HG02759 (cell line): ENCODE measurements around the gene INF2.
"Not testable (repeated sequence)": the region's sequence is repeated elsewhere in the genome, so short reads cannot be mapped to it uniquely, and the experiment has no call there.

ENCODE experiments used
- ATAC-seq: cut with Tn5 transposase; IDR thresholded peaks from one replicate; pipeline ENCODE4 v1.9.1; 2021; ENCODE audit warnings: mild to moderate bottlenecking, moderate library complexity; ENCODE audit not compliant: unreplicated experiment

The INF2 gene

DNA sequence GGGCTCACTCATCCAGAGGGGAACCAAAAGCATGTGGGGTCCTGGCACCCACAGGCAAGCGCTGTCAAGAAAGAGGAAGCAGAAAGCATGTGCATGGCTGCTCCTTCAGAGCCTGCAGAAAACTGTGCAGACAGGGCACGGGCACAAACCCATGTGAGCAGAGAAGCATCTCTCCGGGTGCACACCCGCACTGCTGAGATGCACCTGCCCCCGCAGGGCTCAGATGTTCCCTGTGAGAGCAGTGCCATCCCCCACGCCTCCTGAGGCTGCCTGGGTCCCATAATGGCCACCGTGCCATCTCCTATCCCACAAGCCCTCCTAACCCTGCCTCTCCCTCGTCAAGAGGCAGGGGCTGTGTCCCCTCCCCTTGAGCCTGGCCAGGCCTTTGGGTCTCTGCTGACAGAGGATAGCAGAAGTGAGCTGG is 32.3 kb upstream of the INF2 start:
- peak; percentile 41 for ATAC-seq

DNA sequence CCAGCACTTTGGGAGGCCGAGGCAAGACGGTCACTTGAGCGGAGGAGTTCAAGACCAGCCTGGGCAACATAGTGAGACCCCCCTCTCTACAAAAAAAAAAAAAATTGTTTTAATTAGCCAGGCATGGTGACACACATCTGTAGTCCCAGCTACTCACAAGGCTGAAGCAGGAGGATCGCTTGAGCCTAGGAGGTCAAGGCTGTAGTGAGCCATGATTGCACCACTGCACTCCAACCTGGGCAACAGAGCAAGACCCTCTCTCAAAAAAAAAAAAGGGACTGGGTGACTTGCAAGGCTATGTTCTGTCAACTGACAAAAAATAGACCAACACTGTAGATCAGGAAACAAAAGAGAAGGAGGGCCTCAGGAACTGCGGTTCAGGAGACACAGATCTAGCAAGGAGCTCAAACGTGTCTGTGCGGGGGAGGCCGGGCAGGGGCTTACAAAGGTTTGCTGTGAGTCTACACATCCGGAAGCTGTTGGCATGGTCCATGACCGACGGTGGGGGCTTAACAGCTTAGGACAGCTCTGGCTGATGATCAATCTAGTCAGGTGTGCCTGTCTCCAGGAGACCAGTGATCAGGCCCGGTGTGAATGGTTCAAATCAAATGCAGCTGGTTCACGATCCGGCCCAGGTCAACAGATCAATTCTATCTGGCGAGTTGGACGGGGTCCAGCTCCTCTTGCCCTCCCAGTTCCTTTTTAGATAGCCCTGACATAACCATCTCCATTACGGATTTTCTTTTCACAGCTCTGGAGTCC is 31.7 kb upstream of the INF2 start:
- ATAC-seq: peak; percentile 48

DNA sequence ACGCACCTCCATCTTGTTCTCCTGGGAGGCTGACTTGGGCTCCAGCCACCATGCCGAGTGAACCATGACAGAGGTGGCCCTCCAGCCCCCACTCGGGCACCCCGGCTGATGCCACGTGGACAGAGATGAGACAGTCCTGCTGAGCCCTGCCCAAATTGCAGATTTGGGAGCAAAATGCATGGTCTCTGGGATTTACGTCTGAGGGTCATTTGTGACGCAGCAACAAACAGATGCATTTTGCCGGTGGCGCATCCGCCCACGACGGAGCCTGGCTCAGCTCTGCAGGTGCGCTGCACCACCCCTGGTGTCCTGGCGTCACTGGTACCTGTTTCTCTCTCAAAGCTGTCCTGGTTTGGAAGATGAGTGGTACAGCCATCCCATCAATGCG is 31.1 kb upstream of the INF2 start:
- ATAC-seq: no peak

DNA sequence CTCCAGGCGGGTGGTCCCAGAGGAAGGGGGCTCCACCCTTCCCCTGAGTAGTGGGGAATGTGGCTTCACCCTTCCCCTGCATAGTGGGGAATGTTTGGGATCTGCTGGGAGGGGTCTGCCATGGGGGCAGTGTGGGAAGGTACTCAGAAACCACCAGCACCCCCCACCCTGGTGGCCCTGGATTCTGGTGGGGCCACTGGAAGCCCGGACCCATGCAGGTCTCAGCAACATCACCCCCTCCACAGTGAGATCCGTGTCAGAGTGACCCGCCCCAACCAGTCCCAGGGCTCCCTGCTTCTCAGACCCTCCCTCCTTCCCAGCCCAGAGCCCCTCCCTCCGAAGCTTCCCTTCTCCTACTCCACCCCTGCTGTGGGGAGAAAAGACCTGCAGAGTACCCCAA is 30.3 kb upstream of the INF2 start:
- no peak for ATAC-seq

DNA sequence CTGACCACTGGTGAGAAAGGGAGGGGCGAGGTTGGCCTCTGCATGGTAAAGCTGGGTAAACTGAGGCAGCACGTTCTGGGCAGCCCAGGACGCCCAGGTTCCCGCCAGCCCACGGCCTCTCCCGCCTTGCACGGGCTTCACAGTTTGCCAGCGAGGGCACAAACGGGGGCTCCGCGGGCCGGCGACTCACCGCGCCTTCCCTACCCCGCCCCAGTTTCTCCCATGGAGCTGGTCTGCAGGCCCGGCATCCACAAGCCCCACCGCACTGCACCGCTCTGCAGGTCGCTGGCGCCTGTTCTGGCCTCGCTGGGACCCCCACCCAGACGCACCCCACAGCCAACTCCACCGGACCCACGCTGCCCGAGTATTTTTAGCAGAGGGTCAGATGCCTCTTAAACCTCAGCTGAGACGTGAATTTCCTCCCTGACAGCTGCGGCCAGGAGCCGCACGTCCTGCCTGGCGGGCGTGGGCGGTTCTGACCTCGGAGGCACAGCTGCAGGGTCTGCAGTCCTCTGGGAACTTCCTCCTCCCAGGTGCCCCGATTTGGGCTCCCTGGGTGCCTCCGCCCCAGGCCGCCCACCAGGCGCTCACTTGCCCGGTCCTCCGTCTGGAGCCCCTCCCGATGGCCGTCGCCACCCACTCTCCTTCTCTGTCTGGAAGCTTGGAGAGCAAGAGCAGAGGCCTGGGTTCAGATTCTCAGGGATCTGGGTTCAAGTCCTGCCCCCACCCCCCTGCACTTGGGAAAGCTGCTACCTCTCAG is 29.5 kb upstream of the INF2 start:
- no peak for ATAC-seq

DNA sequence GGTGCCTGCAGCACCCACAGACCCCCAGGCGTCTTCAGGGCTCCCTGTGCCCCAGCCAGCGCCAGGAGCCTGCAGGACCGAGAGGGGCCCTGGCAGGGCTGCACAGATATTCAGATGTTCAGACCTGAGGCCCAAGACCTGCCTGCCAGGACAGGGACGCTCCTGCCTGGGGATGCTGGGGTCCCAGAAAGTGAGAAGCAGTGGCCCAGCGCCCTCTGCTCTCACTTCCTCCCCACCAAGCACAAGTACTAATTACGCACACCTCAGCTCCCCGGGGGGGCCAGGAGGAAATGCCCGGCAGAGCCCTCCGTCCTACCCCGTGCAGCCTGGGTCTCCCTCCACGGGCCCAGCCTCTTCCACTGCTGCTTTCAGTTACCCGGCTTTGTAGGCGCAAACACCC is 28.8 kb upstream of the INF2 start:
- no peak for ATAC-seq

DNA sequence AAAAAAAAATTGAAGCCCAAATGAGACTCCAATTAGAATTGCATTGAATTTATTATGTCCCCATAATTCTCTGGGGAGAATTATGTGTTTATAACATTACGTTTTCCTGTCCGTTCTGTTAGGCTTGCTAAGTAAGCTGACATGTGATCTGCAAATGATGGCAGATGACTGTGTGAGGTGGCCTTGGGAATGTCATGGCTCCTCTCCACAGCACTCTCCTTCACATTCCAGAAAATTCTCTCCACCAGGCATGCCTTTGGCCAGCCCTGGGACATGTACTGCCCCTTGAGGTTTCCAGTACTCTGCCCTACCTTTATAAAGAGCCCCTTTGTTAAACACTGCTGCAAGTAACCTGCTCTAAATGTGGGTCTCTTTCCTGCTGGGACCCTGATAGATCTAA is 28.3 kb upstream of the INF2 start:
- ATAC-seq: no peak

DNA sequence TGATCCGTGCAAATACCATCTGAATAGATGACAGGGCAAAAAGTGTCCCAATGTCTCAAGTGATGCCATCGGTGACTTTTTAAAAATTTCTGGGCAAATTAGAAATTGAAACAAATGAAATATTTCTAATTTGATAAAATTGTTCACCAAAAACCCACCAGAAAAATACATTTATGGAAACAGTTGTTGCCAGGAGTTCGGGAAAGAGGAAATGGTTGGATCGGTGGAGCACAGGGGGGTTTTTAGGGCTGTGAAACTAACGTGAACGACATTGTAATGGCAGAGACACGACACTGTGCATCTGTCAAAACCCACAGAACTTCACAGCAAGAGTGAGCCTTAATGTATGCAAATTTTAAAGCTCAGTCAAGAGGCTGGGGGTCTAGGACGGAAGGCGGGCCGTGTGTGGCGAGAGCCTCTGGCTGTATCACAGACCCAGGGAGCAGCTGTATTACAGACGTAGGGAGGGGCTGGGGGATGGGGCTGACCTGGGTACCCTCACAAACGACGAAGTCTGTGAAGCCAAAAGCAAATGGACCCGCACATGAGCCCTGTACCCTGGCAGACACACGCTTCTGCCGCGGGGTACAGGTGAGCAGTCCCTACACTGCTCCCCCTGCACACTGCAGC is 27.8 kb upstream of the INF2 start:
- not testable (repeated sequence) for ATAC-seq

DNA sequence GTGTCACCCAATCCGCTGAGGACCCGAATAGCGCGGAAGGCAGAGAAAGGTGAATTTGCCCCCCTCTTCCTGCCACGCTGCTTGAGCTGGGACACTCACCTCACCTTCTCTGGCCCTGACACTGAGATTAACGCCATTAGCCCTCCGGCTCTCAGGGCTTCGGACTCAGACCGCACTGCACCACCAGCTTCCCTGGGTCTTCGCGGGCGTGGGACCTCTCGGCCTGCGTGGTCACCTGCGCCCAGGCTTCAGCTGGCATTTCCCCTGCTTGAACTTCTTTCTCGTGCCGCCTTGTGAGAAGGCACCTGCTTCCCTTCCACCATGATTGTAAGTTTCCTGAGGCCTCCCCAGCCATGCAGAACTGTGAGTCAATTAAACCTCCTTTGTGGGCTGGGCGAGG is 26.9 kb upstream of the INF2 start:
- not testable (repeated sequence) for ATAC-seq

DNA sequence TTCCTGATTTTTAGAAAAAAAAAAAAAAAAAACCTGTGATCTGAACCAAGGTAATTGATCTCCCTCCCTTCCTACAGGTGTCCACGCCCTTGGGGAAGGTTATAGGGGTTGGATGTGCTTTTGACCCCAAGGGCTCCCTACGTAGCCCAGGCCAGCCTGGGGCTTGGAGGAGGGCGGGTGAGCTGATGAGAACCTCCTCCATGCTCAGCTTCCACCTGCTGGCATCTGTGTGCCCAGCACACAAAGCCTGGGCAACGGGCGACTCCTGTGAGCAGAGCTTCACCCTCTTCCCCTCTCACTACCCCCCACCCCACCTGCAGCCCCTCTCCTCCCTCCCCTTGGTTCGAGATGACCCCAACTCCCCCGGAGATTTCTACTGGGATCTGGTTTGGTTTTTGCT is 25.3 kb upstream of the INF2 start:
- no peak for ATAC-seq

DNA sequence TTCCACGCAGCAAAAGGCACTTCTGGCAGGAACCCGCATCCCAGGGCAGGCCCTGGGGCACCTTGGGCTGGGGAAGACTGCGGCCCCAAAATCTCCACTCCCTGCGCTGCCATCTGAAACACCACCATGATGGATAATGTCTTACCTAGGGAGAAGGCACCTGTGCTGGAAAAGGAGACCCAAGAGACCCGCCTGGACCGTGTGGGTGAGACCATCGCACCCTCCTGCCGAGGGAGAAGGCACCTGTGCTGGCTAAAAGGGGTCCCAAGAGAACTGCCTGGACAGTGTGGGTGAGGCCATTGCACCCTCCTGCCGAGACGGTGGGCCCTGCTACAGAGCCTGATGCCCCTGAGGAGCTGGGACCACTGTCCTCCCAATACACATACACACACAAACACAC is 24.8 kb upstream of the INF2 start:
- no peak for ATAC-seq

DNA sequence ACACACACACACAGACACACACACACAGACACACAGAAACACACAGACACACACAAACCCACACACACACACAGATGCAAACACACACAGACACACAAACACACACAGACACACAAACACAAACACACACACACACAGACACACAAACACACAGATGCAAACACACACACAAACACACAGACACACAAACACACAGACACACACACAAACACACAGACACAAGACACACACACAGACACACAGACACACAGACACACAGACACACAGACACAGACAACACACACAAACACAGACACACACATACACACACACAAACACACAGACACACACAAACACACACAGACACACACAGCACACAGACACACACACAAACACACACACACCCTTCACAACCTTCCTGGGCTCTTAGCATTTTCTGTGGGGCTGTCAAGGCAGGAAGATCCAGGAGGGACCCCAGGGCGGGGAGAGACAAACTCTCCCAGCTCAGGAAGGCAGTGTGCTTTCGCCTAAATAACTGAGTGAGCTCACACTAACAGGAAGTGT is 24.2 kb upstream of the INF2 start:
- ATAC-seq: no peak

DNA sequence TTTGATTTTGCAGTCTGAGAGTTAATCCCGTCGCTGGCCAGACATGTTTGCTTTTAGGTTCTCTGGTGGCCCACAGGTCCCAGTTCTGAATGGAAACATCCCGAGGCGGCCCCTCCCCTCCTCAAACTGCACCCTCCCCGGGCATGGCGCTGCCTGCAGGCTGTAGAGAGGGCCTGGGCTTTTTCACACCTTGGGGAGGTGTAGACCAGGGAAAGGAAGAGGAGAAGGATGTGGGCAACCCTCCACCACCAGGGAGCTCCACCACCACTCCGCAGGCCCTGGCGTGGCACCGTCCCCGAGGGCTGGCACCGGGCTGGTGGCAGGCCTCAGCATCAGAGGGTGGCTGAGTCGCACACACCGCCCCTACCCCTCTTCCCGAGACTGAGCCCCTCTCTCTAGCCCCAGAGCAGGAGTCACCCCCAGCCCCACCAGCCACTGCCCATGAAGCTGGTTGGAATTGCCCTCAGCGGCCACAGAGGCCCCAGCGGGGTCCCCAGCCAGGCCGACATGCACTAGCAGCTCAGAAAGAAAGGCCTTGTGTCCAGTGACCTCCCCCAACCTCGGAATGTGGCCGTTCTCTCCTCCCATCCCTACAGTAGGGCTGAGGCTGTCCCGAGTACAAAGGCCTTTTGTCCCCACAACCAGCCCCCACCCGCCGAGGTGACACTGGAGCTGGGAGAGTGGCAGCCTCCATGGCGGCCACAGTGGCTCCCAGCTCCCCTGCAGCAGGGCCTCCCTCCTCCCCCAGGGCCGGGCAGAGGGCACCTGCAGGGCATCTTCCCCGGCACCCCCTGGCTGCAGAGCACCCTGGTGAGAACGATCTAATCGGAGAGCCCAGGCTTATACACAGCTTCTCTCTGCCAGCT is 23.5 kb upstream of the INF2 start:
- no peak for ATAC-seq

DNA sequence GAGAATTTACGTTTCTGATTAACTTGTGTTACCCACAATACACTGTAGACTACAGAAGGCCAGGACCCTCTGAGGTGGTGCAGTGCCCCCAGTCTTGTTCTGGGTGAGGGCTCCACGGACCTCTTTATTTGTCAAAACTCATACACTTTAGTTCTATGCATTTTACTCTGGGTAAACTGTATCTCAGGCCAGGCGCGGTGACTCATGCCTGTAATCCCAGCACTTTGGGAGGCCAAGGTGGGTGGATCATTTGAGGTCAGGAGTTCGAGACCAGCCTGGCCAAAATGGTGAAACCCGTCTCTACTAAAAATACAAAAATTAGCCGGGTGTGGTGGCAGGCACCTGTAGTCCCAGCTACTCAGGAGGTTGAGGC is 22.9 kb upstream of the INF2 start:
- ATAC-seq: not testable (repeated sequence)

DNA sequence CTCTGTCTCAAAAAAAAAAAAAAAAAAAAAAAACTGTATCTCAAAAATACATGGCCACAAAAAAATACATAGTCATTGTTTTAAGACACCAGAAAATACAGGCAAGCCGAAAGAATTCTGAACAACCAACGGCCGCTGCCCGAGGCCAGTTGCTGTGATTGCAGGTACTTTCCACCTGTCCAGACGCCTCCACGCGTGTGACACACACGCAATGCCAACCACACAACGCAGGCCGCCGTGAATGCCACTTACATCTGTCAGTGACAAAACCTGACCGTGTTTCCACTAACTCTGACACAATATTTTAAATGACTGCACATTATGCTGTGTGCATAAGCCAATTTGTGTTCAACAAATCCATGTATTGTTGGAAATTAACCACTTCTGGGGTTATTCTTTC is 22.4 kb upstream of the INF2 start:
- ATAC-seq: no peak

DNA sequence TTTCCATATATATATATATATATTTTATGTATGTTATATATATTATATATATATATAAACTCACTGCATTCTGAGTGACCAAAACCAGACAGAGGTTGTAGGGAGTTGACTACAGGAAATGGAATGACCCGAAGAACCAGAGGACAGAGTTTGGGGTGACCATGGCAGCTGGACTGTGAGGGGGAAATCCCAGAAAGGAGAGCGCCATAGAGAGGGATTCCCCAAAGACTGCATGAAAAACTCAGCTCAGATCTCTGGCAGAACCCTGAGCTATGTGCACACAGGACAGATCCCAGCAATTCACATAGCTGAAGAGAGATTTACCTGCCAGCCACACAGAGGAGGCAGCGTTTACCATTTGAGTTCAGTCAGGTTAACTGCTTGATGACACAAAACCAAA is 19.7 kb upstream of the INF2 start:
- ATAC-seq: no peak

DNA sequence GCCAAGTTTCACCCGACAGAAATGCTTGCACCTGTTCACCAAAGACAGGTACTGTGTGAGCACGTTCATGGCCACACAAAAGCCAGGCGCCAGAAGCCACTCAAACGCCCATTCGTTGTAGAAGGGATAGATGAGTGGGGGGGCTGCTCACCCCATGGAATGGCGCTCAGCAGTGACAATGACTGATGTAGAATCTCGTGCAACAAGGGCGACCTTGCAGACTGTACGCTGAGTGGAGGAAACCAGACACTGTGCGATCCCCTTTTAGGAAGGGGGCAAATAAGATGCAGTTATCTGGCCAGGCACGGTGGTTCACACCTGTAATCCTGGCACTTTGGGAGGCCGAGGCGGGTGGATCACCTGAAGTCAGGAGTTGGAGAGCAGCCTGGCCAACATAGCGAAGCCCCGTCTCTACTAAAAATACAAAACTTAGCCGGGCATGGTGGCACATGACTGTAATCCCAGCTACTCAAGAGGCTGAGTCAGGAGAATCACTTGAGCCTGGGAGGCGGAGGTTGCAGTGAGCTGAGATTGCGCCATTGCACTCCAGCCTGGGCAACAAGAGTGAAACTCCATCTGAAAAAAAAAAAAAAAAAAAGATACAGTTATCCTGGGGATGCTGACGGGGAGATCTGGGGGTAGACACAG is 18.0 kb upstream of the INF2 start:
- ATAC-seq: not testable (repeated sequence)

DNA sequence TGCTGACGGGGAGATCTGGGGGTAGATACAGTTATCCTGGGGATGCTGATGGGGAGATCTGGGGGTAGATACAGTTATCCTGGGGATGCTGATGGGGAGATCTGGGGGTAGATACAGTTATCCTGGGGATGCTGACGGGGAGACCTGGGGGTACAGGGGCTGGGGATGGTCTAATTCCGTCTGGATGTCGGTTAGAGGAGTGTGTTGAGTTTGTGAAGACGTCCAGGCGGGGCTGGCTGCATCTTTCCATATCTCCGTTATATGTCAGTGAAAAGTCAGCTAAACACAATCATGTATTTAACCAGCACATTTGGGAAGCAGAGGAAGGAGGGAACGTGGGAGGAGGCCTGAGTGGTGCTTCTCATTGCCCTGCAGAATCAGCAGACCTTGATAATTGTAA is 17.3 kb upstream of the INF2 start:
- ATAC-seq: not testable (repeated sequence)

DNA sequence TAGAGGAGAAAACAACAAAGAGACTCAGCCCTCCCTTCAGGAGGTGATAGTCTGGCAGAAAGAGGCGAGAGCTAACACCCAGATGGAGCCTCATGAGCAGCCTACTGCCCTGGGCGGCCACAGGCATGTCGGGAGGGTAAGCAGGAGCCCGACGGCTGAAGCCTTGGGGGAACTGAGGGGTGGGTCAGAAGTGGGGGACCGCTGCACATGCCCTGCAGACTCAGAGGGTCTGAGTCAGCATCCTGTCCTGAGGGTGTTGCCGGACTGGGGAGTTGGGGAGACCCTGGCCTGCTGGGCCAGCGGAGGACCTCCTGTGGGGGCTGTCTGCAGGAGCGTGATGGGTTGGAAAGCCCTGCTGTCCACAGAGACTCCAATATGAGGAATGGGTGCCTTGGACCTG is 15.9 kb upstream of the INF2 start:
- no peak for ATAC-seq

DNA sequence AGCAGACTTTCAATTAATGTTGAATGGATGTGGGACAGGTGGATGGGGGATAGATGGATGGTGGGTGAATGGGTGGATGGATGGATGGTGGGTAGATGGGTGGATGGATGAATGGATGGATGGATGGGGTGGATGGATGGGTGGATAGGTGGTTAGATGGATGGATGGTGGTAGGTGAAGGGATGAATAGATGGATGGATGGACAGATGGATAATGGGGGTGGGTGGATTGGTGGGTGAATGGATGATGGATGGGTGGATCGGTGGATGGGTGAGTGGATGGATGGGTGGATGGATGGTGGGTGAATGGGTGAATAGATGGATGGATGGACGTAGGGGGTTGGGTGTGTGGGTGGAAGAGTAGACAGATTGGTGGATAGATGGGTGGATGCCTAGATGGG is 14.0 kb upstream of the INF2 start:
- ATAC-seq: no peak
